ENCODE measurements around the gene ESF1. TPM values are rescaled to one million over a fixed set of nuclear protein-coding genes. Genes with fewer than 3 reads are reported as not detected.

Gene ESF1
- total RNA-seq, 5 donors from 2014 or later (not counting 1 experiment from before 2014, with no cell fraction given): 9.4 to 14.2 (median 12.2) TPM

DNA sequence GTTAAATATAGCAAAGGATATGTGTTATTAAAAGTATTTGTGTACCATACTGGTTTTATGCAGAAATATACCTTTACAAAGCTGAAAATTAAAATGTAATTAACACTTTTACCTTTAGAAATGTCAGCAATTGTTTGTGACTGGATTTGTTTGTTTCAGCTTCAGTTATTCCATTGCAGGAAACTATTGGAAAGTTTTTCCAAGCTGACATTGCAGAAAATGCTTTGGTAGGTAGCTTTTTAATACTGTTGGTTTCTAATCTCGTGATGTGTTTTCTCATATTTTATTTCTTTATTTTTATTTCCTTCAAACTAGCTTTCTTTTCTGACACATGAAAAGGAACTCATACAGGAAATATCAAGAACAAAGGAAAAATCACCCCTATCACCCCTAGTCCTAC, 8.3 kb upstream of the ESF1 start:
- CTCF ChIA-PET: interaction anchor here (0.6 to 0.7 kb wide), 2 partner anchors 21 to 552 kb away, joined by 6 to 8 read pairs; no protein-coding TSS in a partner anchor
- Histone ChIP-seq H3K36me3 (ENCODE audit: control insufficient read depth in 2 of 2, extremely low read depth in 1 of 2, insufficient read depth in 1 of 2, low read length in 1 of 2) (peaks cover 6 to 71% of the 10 kb centered on the region in 2 donors), H3K27me3 (replicated peaks in 1 of 2; ENCODE audit: control insufficient read depth in 2 of 2, extremely low read depth in 1 of 2, insufficient read depth in 2 of 2, low read length in 1 of 2) (no peaks in the 10 kb centered on the region), H3K27ac (ENCODE audit: low read length) (no peak overlapping the region), H3K4me3 (ENCODE audit: control insufficient read depth in 1 of 2, extremely low read depth in 1 of 2, low read length in 1 of 2) (no peak overlapping the region), H3K4me1 (ENCODE audit: control insufficient read depth in 1 of 2, extremely low read depth in 1 of 2, insufficient read depth in 2 of 2, low read length in 2 of 2) (no peaks in the 10 kb centered on the region), H3K9me3 (no peaks in the 10 kb centered on the region)
- Mint-ChIP-seq H3K4me1 (peaks cover 3 to 24% (median 15%) of the 10 kb centered on the region in 3 donors), H3K36me3 (peaks cover 47% of the 10 kb centered on the region), H3K27me3 (no peaks in the 10 kb centered on the region), H3K27ac (no peak overlapping the region), H3K9me3 (no peaks in the 10 kb centered on the region), H3K4me3 (no peak overlapping the region)
- POLR2A ChIA-PET: interaction anchor here (0.5 to 0.6 kb wide), 2 partner anchors 20 to 197 kb away, joined by 3 to 6 read pairs; no protein-coding TSS in a partner anchor
- no CpG with 5 or more reads among the region's 1 CpG for WGBS (ENCODE audit: insufficient coverage)
- ATAC-seq (replicated peaks in 1 of 4): no peak
- no peak for DNase-seq

DNA sequence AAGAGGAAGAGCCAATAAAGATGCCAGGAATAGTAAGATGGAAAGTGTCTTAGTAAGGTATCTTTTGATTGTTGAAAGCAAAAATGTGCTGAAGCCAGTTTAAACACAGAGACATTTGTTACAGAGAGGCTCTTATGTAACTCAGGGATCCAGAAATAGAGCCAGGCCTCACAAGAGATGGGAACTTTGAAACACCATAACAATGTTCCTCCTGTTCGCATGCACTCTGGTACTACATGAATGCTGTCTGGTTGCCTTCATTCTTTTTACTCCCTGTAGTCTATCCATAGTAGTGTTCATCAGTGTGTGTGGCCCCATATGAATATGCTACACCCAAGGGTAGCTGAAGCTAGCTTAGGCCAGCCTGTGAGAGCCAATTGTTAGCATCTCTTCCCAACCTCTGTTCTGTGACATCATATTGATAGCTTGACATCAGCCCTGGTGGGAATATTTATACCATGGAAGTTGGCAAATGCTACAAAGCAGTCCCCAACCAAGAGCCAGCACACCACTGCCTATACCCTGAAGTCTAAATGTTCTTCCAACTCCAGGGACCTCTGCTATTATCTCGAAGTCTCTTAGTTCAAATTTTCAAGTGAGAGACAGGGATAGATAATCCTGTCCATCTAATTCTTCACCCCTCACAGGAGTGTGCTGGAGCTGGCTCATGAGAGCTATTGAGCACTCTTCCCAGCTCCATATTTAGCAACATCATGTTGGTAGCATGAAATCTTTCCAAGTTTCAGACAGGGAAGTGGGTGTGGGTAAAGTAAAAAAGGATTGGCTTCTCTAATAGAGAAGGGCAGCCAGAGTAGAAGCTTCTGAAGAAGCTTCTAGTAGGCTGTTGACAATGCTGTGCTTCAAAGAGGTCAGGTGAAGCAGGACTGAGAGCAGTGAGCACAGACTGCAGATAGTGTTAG, 7.1 kb upstream of the ESF1 start:
- Mint-ChIP-seq H3K4me3 (no peak overlapping the region), H3K27me3 (no peaks in the 10 kb centered on the region), H3K4me1 (peaks cover 11 to 31% (median 23%) of the 10 kb centered on the region in 3 donors), H3K36me3 (peaks cover 42% of the 10 kb centered on the region), H3K9me3 (no peaks in the 10 kb centered on the region), H3K27ac (no peak overlapping the region)
- H3K4me1 ChIP-seq (ENCODE audit: control insufficient read depth in 1 of 2, extremely low read depth in 1 of 2, insufficient read depth in 2 of 2, low read length in 2 of 2): peaks cover 0 to 4% of the 10 kb centered on the region in 2 experiments
- WGBS (ENCODE audit: insufficient coverage): no CpG with 5 or more reads among the region's 2 CpGs
- H3K27me3 ChIP-seq (replicated peaks in 1 of 2; ENCODE audit: control insufficient read depth in 2 of 2, extremely low read depth in 1 of 2, insufficient read depth in 2 of 2, low read length in 1 of 2): no peaks in the 10 kb centered on the region
- H3K9me3 ChIP-seq: no peaks in the 10 kb centered on the region
- no peak overlapping the region for H3K4me3 ChIP-seq (ENCODE audit: control insufficient read depth in 1 of 2, extremely low read depth in 1 of 2, low read length in 1 of 2)
- POLR2A ChIA-PET: no interaction called here
- no peak overlapping the region for H3K27ac ChIP-seq (ENCODE audit: low read length)
- ATAC-seq (replicated peaks in 1 of 4) (no peak), DNase-seq (no peak)
- CTCF ChIA-PET: interaction anchor here in 1 of 2 donors (1.2 kb wide), 1 partner anchor 20 kb away, joined by 3 read pairs; no protein-coding TSS in a partner anchor
- peaks cover 6 to 65% of the 10 kb centered on the region in 2 donors for H3K36me3 ChIP-seq (ENCODE audit: control insufficient read depth in 2 of 2, extremely low read depth in 1 of 2, insufficient read depth in 1 of 2, low read length in 1 of 2)

DNA sequence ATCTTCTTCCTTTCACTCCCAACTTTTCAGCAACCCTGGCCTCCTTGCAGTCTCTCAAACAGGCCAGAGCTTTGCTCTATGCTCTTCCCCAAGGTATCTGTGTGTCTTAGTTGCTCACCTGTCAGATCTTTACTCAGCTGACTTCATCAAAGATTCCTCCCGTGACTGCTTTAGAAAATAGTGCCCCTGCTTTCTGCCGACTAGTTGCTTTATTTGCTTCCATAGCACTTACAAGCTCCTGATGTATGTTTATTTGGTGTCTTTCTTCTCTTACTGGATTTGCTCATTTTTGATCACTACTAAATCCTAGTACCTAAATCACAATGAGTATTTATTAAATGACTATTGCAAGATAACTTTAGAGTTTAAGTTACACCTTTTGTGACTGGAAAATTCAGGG, 6.0 kb upstream of the ESF1 start:
- Histone ChIP-seq H3K9me3 (no peaks in the 10 kb centered on the region), H3K27ac (ENCODE audit: low read length) (no peak overlapping the region), H3K36me3 (ENCODE audit: control insufficient read depth in 2 of 2, extremely low read depth in 1 of 2, insufficient read depth in 1 of 2, low read length in 1 of 2) (peaks cover 0 to 55% of the 10 kb centered on the region in 2 donors), H3K4me3 (ENCODE audit: control insufficient read depth in 1 of 2, extremely low read depth in 1 of 2, low read length in 1 of 2) (no peak overlapping the region), H3K4me1 (ENCODE audit: control insufficient read depth in 1 of 2, extremely low read depth in 1 of 2, insufficient read depth in 2 of 2, low read length in 2 of 2) (peaks cover 6 to 15% of the 10 kb centered on the region in 2 experiments), H3K27me3 (replicated peaks in 1 of 2; ENCODE audit: control insufficient read depth in 2 of 2, extremely low read depth in 1 of 2, insufficient read depth in 2 of 2, low read length in 1 of 2) (no peaks in the 10 kb centered on the region)
- ATAC-seq (replicated peaks in 1 of 4) (no peak), DNase-seq (no peak)
- no CpG with 5 or more reads among the region's 2 CpGs for WGBS (ENCODE audit: insufficient coverage)
- ChIA-PET POLR2A (no interaction called here), CTCF (no interaction called here)
- Mint-ChIP-seq H3K36me3 (peaks cover 35% of the 10 kb centered on the region), H3K27me3 (no peaks in the 10 kb centered on the region), H3K4me1 (peaks cover 22 to 42% (median 34%) of the 10 kb centered on the region in 3 donors), H3K4me3 (no peak overlapping the region), H3K27ac (no peak overlapping the region), H3K9me3 (no peaks in the 10 kb centered on the region)

DNA sequence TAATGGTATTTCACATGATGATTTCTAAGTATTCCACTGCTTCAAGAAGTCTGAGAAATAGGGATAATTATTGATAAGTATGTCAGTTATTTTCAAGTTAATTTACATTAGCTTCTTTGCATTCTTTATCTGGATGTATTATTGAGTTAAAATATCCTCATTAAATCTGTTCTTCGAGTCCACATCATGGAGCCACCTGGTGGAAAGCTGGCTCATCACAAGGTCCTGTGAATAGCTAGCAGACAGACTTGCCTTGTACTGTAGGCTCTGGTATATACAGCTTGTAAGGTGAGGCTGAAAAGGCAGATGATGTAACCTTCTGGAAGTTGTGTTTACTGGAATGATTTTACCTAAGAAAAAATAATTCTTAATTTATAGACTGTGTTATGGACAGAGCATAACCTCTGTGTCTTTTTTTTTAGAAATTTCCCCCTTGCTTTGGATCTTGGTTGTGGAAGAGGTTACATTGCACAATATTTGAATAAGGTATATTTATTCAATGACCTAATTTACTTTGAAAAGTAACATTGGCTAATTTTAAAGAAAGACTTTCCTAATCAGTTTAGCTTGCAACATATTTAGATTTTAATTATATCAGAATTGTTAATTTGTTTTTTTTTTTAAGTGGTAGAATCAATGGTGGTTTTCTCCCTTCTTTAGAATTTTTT, 3.6 kb upstream of the ESF1 start:
- Histone ChIP-seq H3K9me3 (no peaks in the 10 kb centered on the region), H3K4me3 (ENCODE audit: control insufficient read depth in 1 of 2, extremely low read depth in 1 of 2, low read length in 1 of 2) (no peak overlapping the region), H3K27ac (ENCODE audit: low read length) (no peak overlapping the region), H3K4me1 (ENCODE audit: control insufficient read depth in 1 of 2, extremely low read depth in 1 of 2, insufficient read depth in 2 of 2, low read length in 2 of 2) (peaks cover 14 to 29% of the 10 kb centered on the region in 2 experiments), H3K27me3 (replicated peaks in 1 of 2; ENCODE audit: control insufficient read depth in 2 of 2, extremely low read depth in 1 of 2, insufficient read depth in 2 of 2, low read length in 1 of 2) (no peaks in the 10 kb centered on the region), H3K36me3 (ENCODE audit: control insufficient read depth in 2 of 2, extremely low read depth in 1 of 2, insufficient read depth in 1 of 2, low read length in 1 of 2) (peaks cover 0 to 33% of the 10 kb centered on the region in 2 donors)
- ATAC-seq (replicated peaks in 1 of 4) (no peak), DNase-seq (peak in 23 of 35 experiments; percentile 2 to 52 (median 19))
- H3K27ac Mint-ChIP-seq: no peak overlapping the region
- ChIA-PET POLR2A (no interaction called here), CTCF (interaction anchor here (0.5 to 2.1 kb wide), 13 partner anchors 8 to 669 kb away, joined by 3 to 8 read pairs (median 4); no protein-coding TSS in a partner anchor)
- H3K9me3 Mint-ChIP-seq: no peaks in the 10 kb centered on the region
- H3K4me3 Mint-ChIP-seq: no peak overlapping the region
- H3K27me3 Mint-ChIP-seq: no peaks in the 10 kb centered on the region
- peaks cover 42 to 64% (median 50%) of the 10 kb centered on the region in 3 donors for H3K4me1 Mint-ChIP-seq
- no CpG with 5 or more reads among the region's 1 CpG for WGBS (ENCODE audit: insufficient coverage)
- peaks cover 28% of the 10 kb centered on the region for H3K36me3 Mint-ChIP-seq

DNA sequence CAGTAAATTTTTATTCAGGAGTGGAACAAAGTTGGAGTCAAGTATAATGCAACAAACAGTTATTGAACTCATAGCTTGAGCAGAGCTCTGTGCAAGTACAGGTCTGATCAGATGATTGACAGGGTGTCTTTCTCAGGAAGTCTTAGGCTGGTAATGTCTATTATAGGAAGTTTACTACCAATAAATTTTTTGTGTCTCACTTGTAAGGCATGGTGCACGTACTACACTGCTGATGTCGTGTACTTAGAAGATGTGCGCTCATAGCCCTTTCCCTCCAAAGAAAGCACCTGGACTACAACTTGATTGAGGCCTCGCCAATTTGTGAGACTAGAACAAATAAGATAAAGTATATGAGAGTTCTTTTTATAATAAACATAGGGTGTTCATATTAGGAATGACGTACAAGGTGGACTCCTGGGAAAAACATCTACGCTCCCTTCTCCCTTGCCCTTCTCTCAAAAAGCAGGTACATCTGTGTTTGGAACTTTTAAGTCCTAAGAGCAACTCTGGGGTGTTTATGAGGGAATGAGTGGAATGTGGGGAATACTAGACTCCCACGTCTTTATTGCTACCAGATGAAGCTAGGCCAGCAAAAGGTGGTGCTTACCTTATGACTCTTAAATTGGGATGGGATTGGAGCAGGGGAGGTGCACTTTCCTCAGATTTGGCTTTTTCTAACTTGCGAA, 1.6 kb upstream of the ESF1 start:
- Histone ChIP-seq H3K27me3 (replicated peaks in 1 of 2; ENCODE audit: control insufficient read depth in 2 of 2, extremely low read depth in 1 of 2, insufficient read depth in 2 of 2, low read length in 1 of 2) (no peaks in the 10 kb centered on the region), H3K27ac (ENCODE audit: low read length) (no peak overlapping the region), H3K4me1 (ENCODE audit: control insufficient read depth in 1 of 2, extremely low read depth in 1 of 2, insufficient read depth in 2 of 2, low read length in 2 of 2) (peaks cover 14 to 30% of the 10 kb centered on the region in 2 experiments), H3K9me3 (no peaks in the 10 kb centered on the region), H3K4me3 (ENCODE audit: control insufficient read depth in 1 of 2, extremely low read depth in 1 of 2, low read length in 1 of 2) (peak overlapping the region; percentile 89 to 91), H3K36me3 (ENCODE audit: control insufficient read depth in 2 of 2, extremely low read depth in 1 of 2, insufficient read depth in 1 of 2, low read length in 1 of 2) (peaks cover 0 to 23% of the 10 kb centered on the region in 2 donors)
- H3K27me3 Mint-ChIP-seq: no peaks in the 10 kb centered on the region
- CTCF ChIA-PET: interaction anchor here in 1 of 2 donors (1.3 to 4.0 kb wide), 2 partner anchors 10 to 13 kb away, joined by 3 to 39 read pairs; no protein-coding TSS in a partner anchor
- WGBS (ENCODE audit: insufficient coverage): no CpG with 5 or more reads among the region's 8 CpGs
- no peaks in the 10 kb centered on the region for H3K9me3 Mint-ChIP-seq
- peak overlapping the region; percentile 97 to 100 (median 99) for H3K4me3 Mint-ChIP-seq
- peaks cover 33% of the 10 kb centered on the region for H3K36me3 Mint-ChIP-seq
- peak overlapping the region; percentile 49 to 68 for H3K27ac Mint-ChIP-seq
- ATAC-seq (replicated peaks in 1 of 4) (no peak), DNase-seq (no peak)
- POLR2A ChIA-PET: no interaction called here
- peaks cover 56 to 72% (median 62%) of the 10 kb centered on the region in 3 donors for H3K4me1 Mint-ChIP-seq

Measured in T-cell (primary cell).